HUES6 (cell line): ENCODE data around the gene ASRGL1.

ENCODE experiments used
- H3K27ac ChIP-seq: 2 replicates; pipeline ENCODE4 v1.7.0; 2013; ENCODE audit warnings: low read depth, mild to moderate bottlenecking, low read length, inconsistent platforms
- H3K27me3 ChIP-seq: 2 replicates; pipeline ENCODE4 v1.6.1; 2013; ENCODE audit warnings: low read length; ENCODE audit not compliant: control insufficient read depth, insufficient read depth
- H3K36me3 ChIP-seq: 2 replicates; pipeline ENCODE4 v1.6.1; 2013; ENCODE audit warnings: low read length; ENCODE audit not compliant: control insufficient read depth, insufficient read depth
- H3K4me1 ChIP-seq: 2 replicates; pipeline ENCODE4 v1.6.1; 2013; ENCODE audit warnings: low read length; ENCODE audit not compliant: control insufficient read depth, insufficient read depth
- H3K4me3 ChIP-seq: 2 replicates; pipeline ENCODE4 v1.5.1; 2013; ENCODE audit warnings: low read depth, low read length
- H3K9ac ChIP-seq: one replicate; pipeline ENCODE4 v1.6.1; 2013; ENCODE audit warnings: mild to moderate bottlenecking, low read length
- H3K9me3 ChIP-seq: 2 replicates; pipeline ENCODE4 v1.6.1; 2013; ENCODE audit warnings: low read depth, low read length; ENCODE audit not compliant: control insufficient read depth, insufficient read depth

ASRGL1 gene

DNA sequence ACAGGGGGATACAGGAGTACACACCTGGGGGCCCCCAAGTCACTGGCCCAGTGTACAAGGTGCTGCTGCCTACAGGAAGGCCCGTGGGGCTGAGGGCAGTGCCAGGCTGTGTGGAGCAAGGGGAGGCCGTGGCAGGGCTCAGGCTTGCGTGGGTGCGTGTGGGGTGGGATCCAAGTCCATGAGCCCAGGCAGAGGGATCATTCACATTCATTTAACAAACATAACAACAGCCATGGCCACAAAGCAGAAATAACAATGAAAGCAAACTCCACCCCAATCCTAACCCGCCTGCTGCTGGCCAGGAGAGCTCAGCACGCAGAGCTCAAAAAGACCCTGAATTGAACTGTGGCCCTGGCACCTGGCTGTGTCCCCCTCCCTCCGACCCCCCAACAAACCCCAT is 64.6 kb downstream of the ASRGL1 start:
- H3K4me1 ChIP-seq = peaks cover 32% of the 10 kb centered on the region
- no peaks in the 10 kb centered on the region for H3K36me3 ChIP-seq
- H3K27me3 ChIP-seq = no peaks in the 10 kb centered on the region
- H3K9ac ChIP-seq = no peak overlapping the region
- H3K27ac ChIP-seq = no peak overlapping the region
- H3K4me3 ChIP-seq = no peak overlapping the region
- H3K9me3 ChIP-seq = no peaks in the 10 kb centered on the region

DNA sequence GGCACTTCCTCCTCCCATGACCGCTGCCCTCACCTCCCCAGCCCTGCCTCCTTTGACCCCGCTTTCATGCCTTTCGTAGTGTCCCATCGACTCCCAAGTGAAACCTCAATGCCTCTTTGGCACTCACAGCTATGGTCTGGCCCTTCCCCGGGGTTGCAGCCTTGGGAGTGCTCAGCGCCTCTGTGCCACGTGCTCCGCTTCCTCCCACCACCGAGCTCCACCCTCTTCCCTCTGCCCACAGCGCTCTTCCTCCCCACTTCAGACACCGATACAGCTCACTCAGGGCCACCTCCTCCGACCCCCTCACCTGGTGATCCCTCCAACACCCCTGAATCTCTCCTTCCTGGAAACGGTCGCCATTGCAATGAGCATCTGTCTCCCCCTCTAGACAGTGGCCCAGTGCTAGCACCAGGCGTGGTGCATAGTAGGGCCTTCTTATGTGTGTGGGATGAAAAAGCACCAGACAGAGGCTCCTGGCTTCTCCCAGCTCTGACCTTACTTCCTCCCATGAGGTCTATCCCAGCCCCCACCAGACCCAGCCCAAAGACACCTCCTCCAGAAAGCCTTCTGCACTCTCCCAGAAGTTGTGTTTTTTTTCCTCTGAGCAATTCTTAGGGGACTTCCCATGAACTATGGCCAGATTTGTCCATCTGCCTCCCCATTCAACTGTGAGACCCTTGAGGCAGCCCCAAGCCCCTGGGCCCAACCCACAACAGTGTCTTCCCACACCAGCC is 65.1 kb downstream of the ASRGL1 start:
- H3K9ac ChIP-seq = no peak overlapping the region
- no peaks in the 10 kb centered on the region for H3K27me3 ChIP-seq
- H3K36me3 ChIP-seq = no peaks in the 10 kb centered on the region
- no peaks in the 10 kb centered on the region for H3K9me3 ChIP-seq
- no peak overlapping the region for H3K4me3 ChIP-seq
- peaks cover 32% of the 10 kb centered on the region for H3K4me1 ChIP-seq
- H3K27ac ChIP-seq = no peak overlapping the region

DNA sequence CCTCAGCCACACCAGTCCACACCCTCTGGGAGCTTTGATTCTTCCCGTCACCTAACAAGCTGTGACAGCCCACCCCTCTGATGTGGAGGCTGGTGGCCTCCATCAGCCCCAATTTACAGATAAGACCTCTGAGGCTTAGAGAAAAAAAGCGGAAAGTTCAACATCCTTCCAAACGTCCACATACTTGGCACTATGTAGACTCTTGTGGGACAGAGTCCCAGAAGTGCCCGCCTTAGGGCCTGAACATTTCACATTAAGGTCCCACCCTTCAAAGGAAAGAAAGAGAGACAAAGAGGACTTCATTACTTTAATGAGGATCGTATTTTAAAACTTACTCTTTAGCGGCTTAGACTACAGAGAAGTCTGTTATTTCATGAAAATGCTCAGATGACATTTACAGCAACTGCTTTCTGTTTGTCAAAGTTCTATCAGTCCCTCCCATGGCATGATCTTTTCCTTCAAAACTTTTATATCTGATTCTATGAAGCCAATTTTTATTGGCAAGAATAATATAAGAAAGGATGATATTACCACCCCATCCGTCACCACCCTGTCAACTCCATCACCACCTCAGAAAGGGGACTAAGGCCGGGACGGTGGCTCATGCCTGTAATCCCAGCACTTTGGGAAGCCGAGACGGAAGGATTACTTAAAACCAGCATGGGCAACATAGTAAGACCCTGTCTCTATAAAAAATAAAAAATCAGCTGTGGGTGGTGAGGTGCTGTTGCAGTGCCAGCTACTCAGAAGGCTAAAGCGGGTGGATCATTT is 65.9 kb downstream of the ASRGL1 start:
- no peak overlapping the region for H3K9ac ChIP-seq

DNA sequence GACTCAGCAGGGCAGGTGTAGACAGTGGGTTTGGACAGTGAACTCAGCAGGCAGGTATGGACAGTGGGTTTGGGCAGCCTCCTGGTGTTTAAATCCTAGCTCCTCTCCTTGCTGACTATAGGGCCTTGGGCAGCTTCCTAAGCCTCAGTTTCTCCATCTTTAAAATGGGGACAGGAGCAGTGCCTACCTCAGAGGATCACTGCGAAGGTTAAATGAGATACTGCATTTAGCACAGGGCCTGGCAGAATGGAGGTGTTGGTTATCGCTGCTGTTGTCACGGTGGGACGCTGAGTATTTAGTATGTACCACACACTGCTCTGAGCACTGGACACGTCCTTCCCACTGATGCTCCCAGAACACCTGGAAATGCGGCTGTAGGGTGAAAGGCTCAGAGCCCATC is 67.2 kb downstream of the ASRGL1 start:
- no peaks in the 10 kb centered on the region for H3K27me3 ChIP-seq
- no peak overlapping the region for H3K9ac ChIP-seq
- H3K36me3 ChIP-seq = no peaks in the 10 kb centered on the region
- peaks cover 17% of the 10 kb centered on the region; the same call in 1 of the 2 replicates for H3K4me1 ChIP-seq
- H3K27ac ChIP-seq = no peak overlapping the region
- no peaks in the 10 kb centered on the region for H3K9me3 ChIP-seq
- no peak overlapping the region for H3K4me3 ChIP-seq

More for the DNA sequence above, 65.9 kb downstream of the ASRGL1 start:
- Histone ChIP-seq H3K27me3 (no peaks in the 10 kb centered on the region), H3K9me3 (no peaks in the 10 kb centered on the region), H3K36me3 (no peaks in the 10 kb centered on the region), H3K4me3 (no peak overlapping the region), H3K27ac (no peak overlapping the region), H3K4me1 (peaks cover 28% of the 10 kb centered on the region)

DNA sequence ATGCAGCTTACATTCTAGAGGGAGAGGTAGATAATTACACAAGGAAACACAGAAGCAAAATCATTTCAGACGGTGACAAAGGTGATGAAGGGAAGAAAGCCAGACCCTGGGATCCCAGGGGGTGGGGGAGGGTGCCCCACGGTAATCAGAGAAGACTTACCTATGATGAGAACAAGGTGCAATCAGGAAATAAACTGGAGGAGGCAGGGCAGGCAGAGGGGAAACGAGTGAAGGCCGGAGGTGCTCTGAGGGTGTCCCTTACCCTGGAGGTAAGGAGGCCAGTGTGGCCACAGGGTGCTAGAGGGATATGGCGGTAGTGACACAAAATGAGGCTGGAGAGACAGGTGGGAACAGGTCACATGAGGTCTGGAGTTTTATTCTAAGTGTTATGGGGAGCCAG is 67.7 kb downstream of the ASRGL1 start:
- Histone ChIP-seq H3K27ac (no peak overlapping the region), H3K36me3 (no peaks in the 10 kb centered on the region), H3K9ac (no peak overlapping the region), H3K4me1 (peaks cover 13% of the 10 kb centered on the region; the same call in 1 of the 2 replicates), H3K9me3 (no peaks in the 10 kb centered on the region), H3K27me3 (no peaks in the 10 kb centered on the region), H3K4me3 (no peak overlapping the region)

DNA sequence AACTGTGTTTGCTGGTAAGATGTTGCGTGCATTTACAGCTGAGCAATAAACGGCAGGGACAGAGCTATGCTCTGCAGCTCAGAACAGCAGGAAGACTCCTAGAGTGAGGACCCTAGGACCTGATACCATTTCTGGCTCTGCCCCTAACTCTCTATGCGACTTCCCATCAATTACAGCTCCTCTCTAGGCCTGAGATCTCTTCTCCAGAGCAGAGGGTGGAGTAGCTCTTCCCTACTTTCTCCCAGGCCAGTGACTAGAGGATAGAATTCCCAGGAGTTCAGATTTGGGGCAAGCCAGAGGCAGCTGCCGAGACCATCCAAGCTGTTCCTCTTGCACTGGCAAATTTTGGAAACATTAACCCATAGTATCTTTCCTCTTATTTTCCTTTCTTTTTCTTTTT is 68.8 kb downstream of the ASRGL1 start:
- no peaks in the 10 kb centered on the region for H3K36me3 ChIP-seq
- H3K9me3 ChIP-seq = no peaks in the 10 kb centered on the region
- peaks cover 13% of the 10 kb centered on the region; the same call in 1 of the 2 replicates for H3K4me1 ChIP-seq
- H3K4me3 ChIP-seq = no peak overlapping the region
- no peaks in the 10 kb centered on the region for H3K27me3 ChIP-seq
- H3K27ac ChIP-seq = no peak overlapping the region
- no peak overlapping the region for H3K9ac ChIP-seq

DNA sequence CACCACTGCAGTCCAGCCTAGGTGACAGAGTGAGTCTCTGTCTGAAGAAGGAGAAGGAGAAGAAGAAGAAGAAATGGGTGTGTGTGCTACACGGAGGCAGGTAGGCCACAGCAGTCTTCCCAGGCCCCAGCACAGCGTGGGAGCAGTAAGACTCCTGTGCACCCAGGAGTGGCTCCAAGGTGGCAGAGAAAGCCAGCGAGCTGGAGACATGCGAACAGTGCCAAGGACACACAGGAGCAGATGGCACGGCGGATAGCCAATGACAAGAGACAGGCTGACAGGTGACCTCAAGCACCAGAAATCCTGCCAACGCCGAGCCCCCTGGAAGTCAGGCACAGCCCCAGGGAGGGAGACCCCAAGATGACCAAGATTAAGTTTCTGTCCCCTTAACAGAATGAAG is 72.6 kb downstream of the ASRGL1 start:
- no peaks in the 10 kb centered on the region for H3K9me3 ChIP-seq
- no peak overlapping the region for H3K9ac ChIP-seq
- H3K4me3 ChIP-seq = no peak overlapping the region
- H3K27ac ChIP-seq = no peak overlapping the region
- no peaks in the 10 kb centered on the region for H3K4me1 ChIP-seq
- H3K27me3 ChIP-seq = no peaks in the 10 kb centered on the region
- H3K36me3 ChIP-seq = no peaks in the 10 kb centered on the region

DNA sequence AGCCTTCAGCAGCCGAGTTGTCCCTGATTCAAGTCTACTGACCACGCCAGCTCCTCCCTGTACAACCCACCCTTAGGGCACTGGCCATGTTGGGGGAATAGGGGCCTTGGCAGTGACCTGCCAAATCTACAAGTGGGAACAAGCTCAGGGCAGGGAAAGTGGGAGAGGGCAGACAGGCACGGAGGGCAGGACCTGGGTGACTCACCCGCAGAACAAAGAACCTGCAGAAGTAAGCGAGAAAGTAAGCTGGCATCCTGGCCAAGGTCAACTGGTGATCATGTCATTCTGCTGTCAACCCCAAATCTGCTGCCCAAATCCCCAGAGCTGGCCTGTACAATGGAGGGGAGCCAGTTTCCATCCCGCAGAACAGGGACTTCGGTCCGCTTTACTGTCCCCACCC is 73.7 kb downstream of the ASRGL1 start:
- H3K9me3 ChIP-seq = no peaks in the 10 kb centered on the region
- no peaks in the 10 kb centered on the region for H3K36me3 ChIP-seq
- no peaks in the 10 kb centered on the region for H3K27me3 ChIP-seq
- no peak overlapping the region for H3K27ac ChIP-seq
- no peak overlapping the region for H3K4me3 ChIP-seq
- no peak overlapping the region for H3K9ac ChIP-seq
- H3K4me1 ChIP-seq = no peaks in the 10 kb centered on the region

DNA sequence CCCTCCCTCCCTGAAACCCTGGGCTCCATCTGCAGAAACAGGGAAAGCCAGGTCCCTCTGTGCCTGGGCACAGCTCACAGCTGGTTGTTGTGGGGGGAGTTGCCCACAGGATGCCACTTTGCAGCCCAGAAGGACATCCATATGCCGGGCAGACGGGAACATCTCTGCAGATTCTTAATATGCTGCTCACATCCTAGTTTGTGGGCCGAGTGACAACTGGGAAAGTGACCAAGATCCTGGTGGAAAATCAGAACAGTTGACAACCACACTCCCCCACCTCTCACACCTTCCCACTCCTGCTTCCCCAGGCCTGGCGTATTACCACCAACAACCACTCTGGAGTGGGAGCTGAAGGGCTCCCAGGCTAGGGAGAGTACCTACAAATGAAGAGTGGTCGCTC is 74.3 kb downstream of the ASRGL1 start:
- no peak overlapping the region for H3K9ac ChIP-seq
- H3K4me3 ChIP-seq = no peak overlapping the region
- H3K36me3 ChIP-seq = no peaks in the 10 kb centered on the region
- no peaks in the 10 kb centered on the region for H3K4me1 ChIP-seq
- H3K27ac ChIP-seq = no peak overlapping the region
- no peaks in the 10 kb centered on the region for H3K9me3 ChIP-seq
- H3K27me3 ChIP-seq = no peaks in the 10 kb centered on the region

DNA sequence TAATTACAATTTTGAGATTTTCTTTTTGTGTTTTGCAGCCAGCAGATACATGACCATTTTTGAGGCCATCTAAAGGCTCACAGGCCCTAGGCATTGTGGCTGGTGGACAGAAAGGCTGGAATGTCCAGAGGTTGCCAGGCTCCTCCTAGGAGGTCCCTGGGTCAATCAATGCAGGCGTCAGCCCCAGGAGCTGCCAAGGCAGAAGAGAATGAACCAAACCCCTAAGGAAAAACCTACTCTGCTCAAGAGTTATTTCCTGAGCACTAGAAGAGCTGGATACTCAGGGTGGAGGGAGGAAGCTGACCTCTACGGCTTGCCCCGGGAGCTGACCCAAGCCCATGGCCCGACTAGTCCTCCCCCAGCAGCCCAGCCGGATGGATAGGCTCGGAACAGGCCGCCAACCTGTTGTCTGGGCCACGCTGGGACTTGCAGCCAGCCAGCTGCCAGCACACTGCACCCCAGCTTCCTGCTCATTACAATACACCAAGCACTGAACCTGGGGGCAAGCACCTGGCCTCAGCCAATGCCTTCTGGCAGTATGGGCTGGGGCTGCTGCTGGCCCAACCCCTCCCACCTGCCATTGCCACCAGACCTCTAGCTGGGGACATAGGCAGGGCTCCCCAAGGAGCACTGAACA is 75.9 kb downstream of the ASRGL1 start:
- Histone ChIP-seq H3K9ac (no peak overlapping the region), H3K27ac (no peak overlapping the region), H3K4me3 (no peak overlapping the region), H3K27me3 (no peaks in the 10 kb centered on the region), H3K36me3 (no peaks in the 10 kb centered on the region), H3K4me1 (no peaks in the 10 kb centered on the region), H3K9me3 (no peaks in the 10 kb centered on the region)

DNA sequence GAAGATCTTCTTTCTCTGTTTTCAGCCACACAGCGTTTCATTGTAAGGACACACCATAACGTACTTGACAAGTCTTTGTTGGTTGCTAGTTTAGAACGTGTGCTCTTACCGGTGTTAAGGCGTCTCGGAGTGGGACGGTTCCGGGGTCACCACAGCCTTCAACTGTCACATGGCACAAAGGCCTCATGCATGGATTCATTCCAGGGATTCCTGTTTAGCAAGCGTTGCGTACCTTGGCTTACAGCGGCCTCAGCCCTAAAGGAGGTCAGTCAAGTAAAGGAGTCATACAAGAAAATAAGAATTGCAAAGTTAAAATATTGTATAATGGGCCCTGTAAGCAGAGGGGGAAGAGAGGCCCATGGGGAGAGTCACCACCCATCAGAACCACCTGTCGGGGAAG is 79.3 kb downstream of the ASRGL1 start:
- Histone ChIP-seq H3K4me3 (no peak overlapping the region), H3K27me3 (no peaks in the 10 kb centered on the region), H3K9ac (no peak overlapping the region), H3K27ac (no peak overlapping the region), H3K4me1 (no peaks in the 10 kb centered on the region), H3K9me3 (no peaks in the 10 kb centered on the region), H3K36me3 (no peaks in the 10 kb centered on the region)
